ENCODE measurements around the gene CWC15. TPM values are rescaled to one million over a fixed set of nuclear protein-coding genes. Genes with fewer than 3 reads are reported as not detected.

Gene CWC15
- total RNA-seq, 1 experiment from 2014 or later = 56.9 TPM

- Histone ChIP-seq H3F3A (ENCODE audit: low read length, unreplicated experiment) (no peaks in the 10 kb centered on the region), H3K9me3 (ENCODE audit: low read length) (no peaks in the 10 kb centered on the region), H3K4me1 (ENCODE audit: insufficient read depth, low read length) (no peaks in the 10 kb centered on the region), H3K36me3 (ENCODE audit: low read depth, low read length) (no peaks in the 10 kb centered on the region), H3K27me3 (ENCODE audit: low read length) (peaks cover 31% of the 10 kb centered on the region), H3K9ac (ENCODE audit: low read length) (no peak overlapping the region), H3K4me3 (ENCODE audit: low read length) (no peak overlapping the region), H3K27ac (ENCODE audit: low read length) (no peak overlapping the region), H3K79me2 (ENCODE audit: low read length) (no peaks in the 10 kb centered on the region), H3K4me2 (ENCODE audit: low read length) (no peak overlapping the region), H4K20me1 (ENCODE audit: low read length) (no peaks in the 10 kb centered on the region), H2AFZ (ENCODE audit: low read length) (no peak overlapping the region), H3K9me2 (replicated peaks; ENCODE audit: low read length) (0 out of 2 replicates have a peak, but pooled peaks cover 2% of the 10 kb centered on the region)
- intact Hi-C loops (cut with micrococcal nuclease) = no loop called here
- POLR2A ChIA-PET (ENCODE audit: unreplicated experiment) = interaction anchor here (0.6 kb wide), 2 partner anchors 36 to 53 kb away, joined by 4 to 5 read pairs; no protein-coding TSS in a partner anchor
- no peak for TF ChIP-seq EZH2phosphoT487 (IDR thresholded peaks at IDR 0.05; ENCODE audit: borderline replicate concordance, low read length)
- no peak for TF ChIP-seq CTCF (conservative IDR thresholded peaks at IDR 0.05; ENCODE audit: low read depth, low read length)
- TF ChIP-seq EZH2 (IDR thresholded peaks at IDR 0.05; ENCODE audit: low read length, unreplicated experiment) = no peak
- CTCF ChIA-PET = no interaction called here
- BruUV-seq (replicated peaks) = no TSS peak
- ATAC-seq (no peak), DNase-seq (peak; percentile 6)
Observed at GRCh38 chr11:94938095-94939055, 35.0 kb downstream of the CWC15 start.

GRCh38 chr11:94934846-94935245 lies 38.5 kb downstream of the CWC15 start:
- ChIA-PET POLR2A (ENCODE audit: unreplicated experiment) (no interaction called here), CTCF (no interaction called here)
- TF ChIP-seq EZH2 (IDR thresholded peaks at IDR 0.05; ENCODE audit: low read length, unreplicated experiment) (no peak), EZH2phosphoT487 (IDR thresholded peaks at IDR 0.05; ENCODE audit: borderline replicate concordance, low read length) (no peak)
- BruUV-seq (replicated peaks) = no TSS peak
- ATAC-seq (no peak), DNase-seq (no peak)
- H3K27me3 ChIP-seq (ENCODE audit: low read length) = peaks cover 22% of the 10 kb centered on the region
- no peak overlapping the region for H3K4me3 ChIP-seq (ENCODE audit: low read length)
- no peaks in the 10 kb centered on the region for H3K9me3 ChIP-seq (ENCODE audit: low read length)
- intact Hi-C loops (cut with micrococcal nuclease) = no loop called here
- no peaks in the 10 kb centered on the region for H4K20me1 ChIP-seq (ENCODE audit: low read length)
- no peaks in the 10 kb centered on the region for H3K4me1 ChIP-seq (ENCODE audit: insufficient read depth, low read length)
- H3K27ac ChIP-seq (ENCODE audit: low read length) = no peak overlapping the region
- no peak overlapping the region for H3K4me2 ChIP-seq (ENCODE audit: low read length)
- H3K36me3 ChIP-seq (ENCODE audit: low read depth, low read length) = no peaks in the 10 kb centered on the region
- H2AFZ ChIP-seq (ENCODE audit: low read length) = no peak overlapping the region
- H3K9me2 ChIP-seq (replicated peaks; ENCODE audit: low read length) = 0 out of 2 replicates have a peak, but pooled peaks cover 2% of the 10 kb centered on the region
- no peaks in the 10 kb centered on the region for H3K79me2 ChIP-seq (ENCODE audit: low read length)
- H3K9ac ChIP-seq (ENCODE audit: low read length) = no peak overlapping the region
- H3F3A ChIP-seq (ENCODE audit: low read length, unreplicated experiment) = no peaks in the 10 kb centered on the region

GRCh38 chr11:94934362-94934761 lies 39.0 kb downstream of the CWC15 start:
- H3K9ac ChIP-seq (ENCODE audit: low read length) = no peak overlapping the region
- no peak for ATAC-seq

More at GRCh38 chr11:94934362-94934761, 39.0 kb downstream of the CWC15 start:
- TF ChIP-seq EZH2phosphoT487 (IDR thresholded peaks at IDR 0.05; ENCODE audit: borderline replicate concordance, low read length) (no peak), CTCF (conservative IDR thresholded peaks at IDR 0.05; ENCODE audit: low read depth, low read length) (no peak), EZH2 (IDR thresholded peaks at IDR 0.05; ENCODE audit: low read length, unreplicated experiment) (no peak)
- no peaks in the 10 kb centered on the region for H3K4me1 ChIP-seq (ENCODE audit: insufficient read depth, low read length)
- no TSS peak for BruUV-seq (replicated peaks)
- peaks cover 18% of the 10 kb centered on the region for H3K27me3 ChIP-seq (ENCODE audit: low read length)
- H3F3A ChIP-seq (ENCODE audit: low read length, unreplicated experiment) = no peaks in the 10 kb centered on the region
- no peak overlapping the region for H3K4me2 ChIP-seq (ENCODE audit: low read length)
- DNase-seq = no peak
- no peaks in the 10 kb centered on the region for H3K9me2 ChIP-seq (replicated peaks; ENCODE audit: low read length)
- intact Hi-C loops (cut with micrococcal nuclease) = no loop called here
- ChIA-PET CTCF (no interaction called here), POLR2A (ENCODE audit: unreplicated experiment) (no interaction called here)
- no peaks in the 10 kb centered on the region for H3K36me3 ChIP-seq (ENCODE audit: low read depth, low read length)
- H3K9me3 ChIP-seq (ENCODE audit: low read length) = no peaks in the 10 kb centered on the region
- H3K79me2 ChIP-seq (ENCODE audit: low read length) = no peaks in the 10 kb centered on the region
- no peaks in the 10 kb centered on the region for H4K20me1 ChIP-seq (ENCODE audit: low read length)
- no peak overlapping the region for H3K4me3 ChIP-seq (ENCODE audit: low read length)
- no peak overlapping the region for H2AFZ ChIP-seq (ENCODE audit: low read length)
- no peak overlapping the region for H3K27ac ChIP-seq (ENCODE audit: low read length)
